HG02852 (cell line): Measurements from ENCODE around the gene SNW1.
"Not testable (repeated sequence)": the region's sequence is repeated elsewhere in the genome, so short reads cannot be mapped to it uniquely, and the experiment has no call there.

Source experiments
- ATAC-seq: cut with Tn5 transposase; IDR thresholded peaks from one replicate; pipeline ENCODE4 v1.9.1; 2021; ENCODE audit warnings: mild to moderate bottlenecking, moderate library complexity; ENCODE audit not compliant: unreplicated experiment

SNW1 gene

GRCh38 chr14:77760381-77761204 is at the start of gene SNW1:
Gene SNW1, minus strand, starts transcription at chr14:77761156. Its CDS starts 29 bp downstream, at chr14:77761127.
- peak; percentile 93 for ATAC-seq

DNA sequence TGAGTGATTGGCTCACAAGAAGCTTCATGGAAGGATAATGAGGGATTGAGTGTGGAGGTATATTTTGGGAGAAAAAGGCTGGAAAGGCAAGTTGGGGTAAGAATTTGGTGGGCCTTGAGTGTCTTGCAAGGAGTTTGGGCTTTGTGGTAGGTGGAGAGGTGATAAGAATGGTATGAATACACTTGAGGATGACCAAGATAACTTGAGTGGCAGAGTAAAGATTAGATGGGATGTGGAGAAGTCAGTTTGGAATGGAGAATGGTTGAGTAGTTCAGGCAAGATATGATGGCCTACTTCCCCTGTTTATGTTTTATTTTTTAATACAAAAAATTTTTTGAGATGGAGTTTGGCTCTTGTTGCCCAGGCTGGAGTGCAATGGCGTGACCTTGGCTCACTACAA is 48.1 kb upstream of the SNW1 start:
- no peak for ATAC-seq

GRCh38 chr14:77808250-77808649 is 47.3 kb upstream of the SNW1 start:
- ATAC-seq = no peak

DNA sequence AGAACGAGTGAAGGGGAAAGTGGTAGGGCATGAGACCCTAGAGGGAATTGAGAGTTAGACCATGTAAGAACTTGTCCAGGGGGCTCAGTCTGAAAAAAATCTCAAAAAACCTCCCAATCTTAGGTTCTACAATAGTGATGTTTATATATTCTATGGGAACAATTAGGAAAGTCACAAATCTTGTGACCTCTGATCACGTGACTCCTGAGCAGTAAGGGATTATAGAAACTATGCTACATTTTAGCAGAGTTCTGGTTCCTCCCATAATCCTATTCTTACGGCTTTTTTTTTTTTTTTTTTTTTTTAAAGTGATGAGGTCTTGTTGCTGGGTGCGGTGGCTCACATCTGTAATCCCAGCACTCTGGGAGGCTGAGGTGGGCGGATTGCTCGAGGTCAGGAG is 44.8 kb upstream of the SNW1 start:
- ATAC-seq = no peak

DNA sequence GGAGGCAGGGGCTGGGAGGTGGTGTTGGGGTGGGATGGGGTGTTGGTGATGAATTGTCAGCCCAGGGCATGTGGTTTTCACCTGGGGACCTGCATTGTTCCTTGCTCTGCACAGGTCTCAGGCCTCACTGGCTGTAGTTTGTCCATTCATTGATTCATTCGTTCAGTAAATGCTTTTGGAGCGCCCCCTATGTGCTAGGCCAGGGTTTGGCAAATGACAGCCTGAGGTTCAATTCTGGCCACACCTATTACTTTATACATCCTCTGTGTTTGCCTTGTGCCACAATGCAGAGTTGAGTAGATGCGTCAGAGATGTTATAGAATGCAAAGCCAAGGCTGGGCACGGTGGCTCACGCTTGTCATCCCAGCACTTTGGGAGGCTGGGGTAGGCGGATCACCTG is 43.6 kb upstream of the SNW1 start:
- ATAC-seq = no peak

DNA sequence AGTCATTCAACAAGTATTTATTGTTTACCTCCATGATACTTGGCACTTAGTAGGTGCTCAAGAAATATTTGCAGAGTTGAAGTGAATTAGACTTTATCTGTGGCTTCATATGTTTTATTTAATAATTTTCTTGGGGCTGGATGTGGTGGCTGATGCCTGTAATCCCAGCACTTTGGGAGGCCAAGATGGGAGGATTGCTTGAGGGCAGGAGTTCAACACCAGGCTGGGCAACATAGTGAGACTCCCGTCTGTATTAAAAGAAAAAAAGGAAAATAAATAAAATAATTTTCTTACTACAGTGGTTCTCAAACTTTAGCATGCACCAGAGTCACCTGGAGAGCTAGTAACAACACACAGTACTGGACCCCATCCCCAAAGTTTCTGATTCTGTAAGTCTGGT is 39.9 kb upstream of the SNW1 start:
- no peak for ATAC-seq

- peak; percentile 96 for ATAC-seq
These were observed 39.1 kb upstream of the SNW1 start, which contains the start of gene ADCK1 for GRCh38 chr14:77799863-77800730. Gene ADCK1, plus strand, starts transcription at chr14:77800109. Its CDS starts 18,870 bp downstream, at chr14:77818979.

DNA sequence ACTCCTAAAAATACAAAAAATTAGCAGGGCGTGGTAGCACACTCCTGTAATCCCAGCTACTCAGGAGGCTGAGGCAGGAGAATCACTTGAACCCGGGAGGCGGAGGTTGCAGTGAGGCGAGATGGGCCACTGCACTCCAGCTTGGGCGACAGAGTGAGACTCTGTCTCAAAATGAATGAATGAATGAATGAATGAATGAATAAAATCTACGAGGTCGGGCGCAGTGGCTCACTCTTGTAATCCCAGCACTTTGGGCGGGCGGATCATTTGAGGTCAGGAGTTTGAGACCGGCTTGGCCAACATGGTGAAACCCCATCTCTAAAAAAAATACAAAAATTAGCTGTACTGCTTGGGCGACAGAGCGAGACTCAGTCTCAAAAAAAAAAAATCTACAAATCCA is 38.5 kb upstream of the SNW1 start:
- peak; percentile 1 for ATAC-seq

GRCh38 chr14:77794357-77794756 is 33.4 kb upstream of the SNW1 start:
- ATAC-seq = no peak

DNA sequence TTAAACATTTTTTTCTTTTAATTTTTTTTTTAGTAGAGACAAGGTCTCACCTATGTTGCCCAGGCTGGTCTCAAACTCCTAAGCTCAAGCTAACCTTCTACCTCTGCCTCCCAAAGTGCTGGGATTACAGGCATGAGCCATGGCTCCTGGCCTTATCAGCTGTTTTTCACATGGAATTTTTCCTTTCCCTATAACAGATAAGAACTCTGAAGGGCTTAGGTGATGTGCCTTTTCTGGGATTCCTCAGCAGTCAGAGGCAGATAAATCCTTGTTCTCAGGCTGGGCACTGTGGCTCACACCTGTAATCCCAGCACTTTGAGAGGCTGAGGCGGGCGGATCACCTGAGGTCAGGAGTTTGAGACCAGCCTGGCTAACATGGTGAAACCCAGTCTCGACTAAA is 32.3 kb upstream of the SNW1 start:
- not testable (repeated sequence) for ATAC-seq

GRCh38 chr14:77791225-77791600 is 30.3 kb upstream of the SNW1 start:
- ATAC-seq = no peak

DNA sequence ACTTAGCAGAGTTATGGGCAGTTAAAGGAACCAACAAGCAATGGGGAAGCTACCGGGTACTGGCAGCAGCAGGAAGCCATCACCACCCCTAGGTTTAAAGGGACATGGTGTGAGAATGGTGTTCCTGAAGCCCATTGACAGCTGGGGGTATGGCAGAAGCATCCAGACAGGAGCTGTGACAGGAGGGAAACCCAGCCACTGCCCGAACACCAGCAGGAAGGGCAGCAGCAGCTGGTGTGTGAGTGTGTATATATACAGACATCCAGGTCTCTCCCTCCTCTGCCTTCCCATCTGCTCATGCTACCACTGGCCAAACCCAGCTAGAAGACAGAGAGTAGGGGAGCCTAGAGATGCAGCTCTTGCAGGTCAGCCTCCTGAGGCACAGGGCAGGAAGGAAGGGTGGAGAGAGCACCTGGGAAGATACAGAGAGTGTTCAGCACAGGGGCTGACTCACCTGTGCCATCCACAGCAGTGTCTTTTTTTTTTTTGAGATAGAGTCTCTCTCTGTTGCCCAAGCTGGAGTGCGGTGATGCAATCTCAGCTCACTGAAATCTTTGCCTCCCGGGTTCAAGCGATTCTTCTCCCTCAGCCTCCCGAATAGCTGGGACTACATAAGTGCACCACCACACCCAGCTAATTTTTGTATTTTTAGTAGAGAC is 29.7 kb upstream of the SNW1 start:
- ATAC-seq = no peak

DNA sequence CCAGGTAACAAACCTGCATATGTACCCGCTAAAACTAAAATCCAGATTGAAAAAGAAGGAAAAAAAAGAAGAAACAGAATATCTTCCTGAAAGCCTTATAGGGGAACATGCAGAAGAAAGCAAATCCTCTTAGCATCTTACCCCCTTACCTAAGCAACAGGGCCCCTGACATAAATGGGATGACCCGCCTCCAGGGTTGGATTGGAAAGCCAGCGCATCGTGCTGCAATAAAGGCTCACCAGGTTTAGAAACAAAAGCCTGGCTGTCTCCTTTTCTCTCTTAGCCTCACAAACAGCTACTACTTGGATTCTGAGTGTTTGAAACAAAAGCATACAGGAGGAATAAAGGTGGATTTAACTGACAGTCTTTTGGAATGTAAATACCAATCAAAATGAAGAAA is 25.2 kb upstream of the SNW1 start:
- no peak for ATAC-seq

GRCh38 chr14:77782202-77782601 is 21.2 kb upstream of the SNW1 start:
- ATAC-seq = no peak

DNA sequence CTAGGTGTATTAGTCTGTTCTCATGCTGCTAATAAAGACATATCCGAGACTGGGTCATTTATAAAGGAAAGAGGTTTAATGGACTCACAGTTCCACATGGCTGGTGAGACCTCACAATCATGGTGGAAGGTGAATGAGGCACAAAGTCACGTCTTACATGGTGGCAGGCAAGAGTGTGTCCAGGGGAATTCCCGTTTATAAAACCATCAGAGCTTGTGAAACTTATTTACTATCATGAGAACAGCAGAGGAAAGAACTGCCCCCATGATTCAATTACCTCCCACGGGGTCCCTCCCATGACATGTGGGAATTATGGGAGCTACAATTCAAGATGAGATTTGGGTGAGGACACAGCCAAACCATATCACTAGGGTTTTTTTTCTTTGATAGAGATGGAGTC is 13.0 kb upstream of the SNW1 start:
- not testable (repeated sequence) for ATAC-seq

DNA sequence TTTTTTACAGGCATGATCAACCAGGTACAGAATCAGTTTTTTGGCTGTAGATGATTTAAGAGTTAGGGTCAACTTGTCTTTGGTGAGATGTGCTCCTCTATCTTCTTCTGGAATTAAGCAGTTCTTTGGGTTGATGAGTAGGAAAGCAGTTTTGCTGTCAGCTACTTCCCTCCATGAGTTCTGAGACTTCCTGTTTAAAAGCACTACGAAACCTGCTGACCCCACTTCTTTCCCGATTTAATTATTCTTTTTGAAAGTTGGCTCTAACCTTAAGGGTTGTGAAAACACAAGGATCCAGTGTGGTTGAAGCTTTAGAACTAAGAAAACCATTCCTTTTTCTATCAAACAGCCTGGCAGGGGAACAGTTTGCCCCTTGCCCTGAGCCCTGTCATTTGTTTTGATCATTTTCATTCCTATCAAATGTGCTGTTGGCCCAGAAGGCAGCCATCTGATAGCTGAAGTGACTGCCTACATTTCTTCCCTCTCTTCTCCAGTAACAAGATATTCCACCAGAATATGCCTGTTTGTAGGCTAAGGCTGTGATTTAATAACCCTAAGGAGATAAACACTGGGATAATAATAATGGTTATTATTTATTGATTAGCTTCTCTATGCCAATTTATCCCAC is 7.6 kb upstream of the SNW1 start:
- not testable (repeated sequence) for ATAC-seq

DNA sequence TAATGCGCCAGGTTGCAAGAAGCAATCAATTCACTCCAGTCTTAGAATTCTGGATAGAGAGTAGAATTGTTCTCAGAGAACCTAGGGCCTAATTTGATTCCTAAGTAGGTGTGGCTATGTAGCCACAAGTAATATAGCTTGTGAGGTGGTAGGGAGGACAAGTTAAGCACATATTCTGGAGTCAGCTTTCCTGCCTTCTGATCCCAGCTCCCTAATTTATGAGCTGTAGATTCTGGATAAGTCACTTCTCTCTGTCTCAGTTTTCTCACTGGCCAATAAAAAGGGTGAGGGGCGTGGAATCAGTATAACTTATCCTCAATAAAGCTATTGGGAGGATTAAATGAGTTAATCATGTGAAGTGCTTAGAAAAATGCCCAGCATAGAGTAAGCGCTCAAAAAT is 3.0 kb upstream of the SNW1 start:
- no peak for ATAC-seq

GRCh38 chr14:77763316-77763715 is 2.4 kb upstream of the SNW1 start:
- no peak for ATAC-seq

DNA sequence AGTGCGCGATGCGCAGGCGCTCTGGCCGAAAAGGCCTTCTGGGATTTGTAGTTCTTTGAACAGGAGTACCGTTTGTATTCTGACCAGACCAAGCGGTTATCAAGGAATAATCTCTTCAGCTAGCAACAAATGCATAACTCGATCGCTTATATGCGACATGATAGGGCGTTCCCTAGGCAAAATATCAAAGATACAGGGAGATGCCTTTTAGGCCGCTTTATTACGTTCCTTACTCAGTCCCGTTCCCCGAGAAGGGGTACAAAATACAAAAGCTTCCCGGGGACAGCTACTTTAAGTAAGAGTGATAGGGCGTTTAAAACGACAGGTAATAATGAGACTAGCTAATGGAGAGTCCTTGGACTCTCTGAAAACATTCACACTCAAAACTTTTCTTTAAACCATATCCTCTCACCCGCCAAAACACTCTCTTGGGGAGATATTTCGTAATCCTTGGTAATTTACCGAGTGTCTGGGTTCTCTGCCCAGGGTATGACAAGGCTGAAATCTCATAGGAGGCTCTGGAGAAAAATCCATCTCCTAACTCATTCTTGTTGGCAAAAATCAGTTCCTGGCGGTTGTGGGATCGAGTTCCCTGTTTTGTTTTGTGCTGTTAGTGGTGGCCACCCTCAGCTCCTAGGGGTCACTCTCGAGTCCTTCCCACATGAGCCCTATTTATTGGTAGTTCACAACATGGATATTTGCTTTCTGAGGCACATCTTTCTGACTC is 412 bp upstream of the SNW1 start:
- ATAC-seq = peak; percentile 20

- no peak for ATAC-seq
These were observed 8.0 kb downstream of the SNW1 start for GRCh38 chr14:77752799-77753516.
